ENCODE data around the gene CAP1.
"Not testable (repeated sequence)": the region's sequence is repeated elsewhere in the genome, so short reads cannot be mapped to it uniquely, and the experiment has no call there.

CAP1 gene

DNA sequence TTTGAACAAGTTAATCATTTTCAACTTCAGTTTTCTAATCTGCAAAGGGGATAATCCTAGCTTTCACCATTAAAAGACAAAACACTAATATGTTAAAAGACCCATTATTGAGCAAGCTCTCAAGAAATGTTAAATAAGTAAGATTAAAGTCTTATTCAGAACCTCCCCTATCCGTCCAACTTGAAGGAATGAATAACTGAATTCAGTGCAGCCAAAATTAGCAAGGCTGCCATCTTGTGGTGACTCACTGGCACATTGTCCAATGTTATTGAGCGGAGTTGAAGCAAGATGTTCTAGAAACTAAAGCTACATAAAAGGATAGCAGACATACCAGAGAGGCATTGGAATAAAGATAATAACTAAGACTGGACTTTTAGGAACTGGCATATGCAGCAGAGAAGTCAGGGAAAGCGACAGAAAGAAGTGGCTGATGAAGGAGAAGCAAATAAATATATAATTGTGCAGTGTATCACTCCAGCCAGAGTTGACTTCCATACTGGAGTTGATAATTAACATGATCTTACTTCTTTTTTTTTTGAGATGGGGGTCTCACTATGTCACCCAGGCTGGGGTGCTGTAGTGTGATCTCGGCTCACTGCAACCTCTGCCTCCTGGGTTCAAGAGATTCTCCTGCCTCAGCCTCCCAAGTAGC is 8.2 kb upstream of the CAP1 start:
- peak; percentile 6 to 58 (median 37) for DNase-seq

- DNase-seq = no peak
Measured at GRCh38 chr1:40034869-40035268, 5.7 kb upstream of the CAP1 start.

DNA sequence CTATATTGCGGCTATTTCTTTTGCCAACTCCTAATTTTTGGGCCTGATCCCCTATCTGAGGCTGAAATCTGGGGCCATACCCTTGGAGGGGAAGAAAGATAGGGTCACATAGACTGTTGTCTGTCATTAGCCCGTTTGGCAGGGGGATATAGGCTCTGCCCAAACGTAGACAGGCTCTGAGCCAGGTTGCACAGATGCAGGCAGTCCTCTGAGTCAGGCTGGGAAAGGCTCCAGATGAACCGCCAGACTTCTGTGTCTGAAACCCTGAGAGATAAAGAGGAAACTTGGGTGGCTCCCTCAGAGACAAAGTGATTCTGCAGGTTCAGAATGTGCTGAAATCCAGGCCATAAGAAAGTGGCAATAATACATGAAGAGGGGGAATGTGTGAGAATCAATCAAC is 4.0 kb upstream of the CAP1 start:
- DNase-seq = no peak

- DNase-seq = not testable (repeated sequence)
Measured at GRCh38 chr1:40037254-40037653, 3.3 kb upstream of the CAP1 start.

DNA sequence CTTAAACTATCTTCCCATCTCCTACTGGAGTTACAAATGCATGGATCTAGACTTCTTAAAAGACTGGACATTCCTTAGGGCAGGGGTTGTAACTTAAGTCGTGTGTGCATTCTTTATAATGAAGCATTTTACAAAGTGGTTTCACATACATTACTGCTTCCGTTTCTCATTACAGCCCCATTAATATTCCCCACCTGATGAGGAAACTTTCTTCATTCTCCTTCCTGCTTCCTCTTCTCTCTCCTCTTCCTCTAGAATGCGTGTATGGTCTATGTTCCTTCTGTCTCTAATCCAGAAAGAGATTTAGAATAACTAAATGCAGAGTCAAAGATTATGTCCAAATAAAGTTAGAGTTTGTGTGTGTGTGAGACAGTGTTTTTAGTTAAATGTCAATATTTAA is 1.8 kb upstream of the CAP1 start:
- DNase-seq = no peak

DNA sequence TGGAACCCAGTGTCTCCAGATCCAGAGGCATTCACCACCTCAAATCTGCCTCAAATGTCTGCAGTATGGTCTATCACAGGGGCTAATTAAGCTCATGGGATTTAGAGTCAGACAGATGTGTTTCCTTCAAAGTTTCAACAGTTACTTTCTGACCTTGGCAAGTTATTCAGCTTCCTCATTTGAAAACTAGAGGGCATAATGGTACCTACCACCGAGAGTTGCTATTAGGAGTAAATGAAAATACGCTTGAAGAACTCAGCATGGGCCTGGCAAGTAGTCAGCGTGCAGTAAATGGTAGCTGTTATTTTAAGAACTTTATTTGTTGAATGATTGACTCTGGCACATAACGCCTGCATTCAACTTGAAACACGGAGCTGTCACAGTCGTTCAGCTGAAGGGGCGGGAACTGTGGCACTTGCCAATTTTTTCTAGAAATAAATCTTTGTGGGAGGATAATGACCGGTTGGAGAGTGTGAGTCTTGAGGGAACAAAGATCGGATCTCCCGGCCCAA is 1.2 kb upstream of the CAP1 start:
- peak in 1 of 3 experiments; percentile 39 for DNase-seq

DNA sequence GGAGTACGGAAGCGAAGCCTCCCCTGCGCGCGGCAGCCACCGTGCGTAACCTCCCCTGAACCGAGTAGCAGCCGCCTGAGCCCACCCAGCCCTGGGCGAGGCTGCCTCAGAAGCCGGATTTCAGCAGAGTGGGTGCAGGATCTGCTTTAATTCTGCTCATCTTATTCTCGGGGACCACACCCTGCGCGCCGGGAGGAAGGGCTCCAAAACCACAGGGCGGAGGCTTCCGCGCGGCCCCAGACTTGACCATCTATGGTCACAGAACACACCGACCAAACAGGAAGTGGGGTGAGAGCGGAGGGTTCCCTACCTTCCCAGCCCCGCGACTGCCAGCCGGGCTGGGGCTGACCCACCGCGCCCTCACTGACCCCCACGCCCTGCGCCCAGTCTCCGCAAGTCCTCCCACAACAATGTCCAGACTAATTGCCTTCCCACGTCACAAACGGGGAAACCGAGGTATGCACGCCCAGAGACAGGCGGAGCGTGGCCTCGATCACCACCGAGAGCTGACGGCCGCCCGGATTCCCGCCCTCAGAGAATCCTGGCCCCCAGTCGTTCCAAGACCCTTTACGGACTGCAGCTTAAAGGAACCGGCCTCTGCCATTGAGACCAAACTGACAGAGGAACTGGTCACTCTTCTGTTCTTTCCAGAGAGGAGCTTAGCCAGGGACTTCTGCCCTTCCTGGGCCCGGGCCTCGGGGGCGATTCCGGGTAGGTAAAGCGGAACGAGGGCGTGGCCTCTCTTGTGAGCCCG is 595 bp upstream of the CAP1 start:
- DNase-seq = peak; percentile 53 to 87 (median 84)

GRCh38 chr1:40041466-40041838 is 923 bp downstream of the CAP1 start:
- no peak for DNase-seq

DNA sequence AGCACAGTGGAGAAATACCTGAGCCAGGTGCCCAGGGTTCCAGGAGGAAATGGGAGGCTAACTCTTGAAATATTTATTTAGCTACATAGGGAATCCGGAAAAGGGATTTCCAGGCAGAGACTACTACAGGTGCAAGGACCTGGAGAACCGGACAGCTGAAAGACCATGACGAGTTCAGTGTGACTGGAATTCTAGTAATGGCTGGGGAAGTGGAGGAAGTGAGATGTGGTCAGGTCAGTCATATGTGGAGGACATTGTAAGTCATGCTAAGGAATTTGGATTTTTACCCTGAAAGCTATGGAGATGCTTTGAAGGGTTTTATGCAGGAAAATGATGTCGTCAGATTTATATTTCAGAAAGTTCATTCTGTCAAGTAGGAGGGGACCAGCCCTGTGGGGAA is 1.8 kb downstream of the CAP1 start:
- no peak for DNase-seq

- DNase-seq = no peak
Measured at GRCh38 chr1:40044110-40044509, 3.6 kb downstream of the CAP1 start.

DNA sequence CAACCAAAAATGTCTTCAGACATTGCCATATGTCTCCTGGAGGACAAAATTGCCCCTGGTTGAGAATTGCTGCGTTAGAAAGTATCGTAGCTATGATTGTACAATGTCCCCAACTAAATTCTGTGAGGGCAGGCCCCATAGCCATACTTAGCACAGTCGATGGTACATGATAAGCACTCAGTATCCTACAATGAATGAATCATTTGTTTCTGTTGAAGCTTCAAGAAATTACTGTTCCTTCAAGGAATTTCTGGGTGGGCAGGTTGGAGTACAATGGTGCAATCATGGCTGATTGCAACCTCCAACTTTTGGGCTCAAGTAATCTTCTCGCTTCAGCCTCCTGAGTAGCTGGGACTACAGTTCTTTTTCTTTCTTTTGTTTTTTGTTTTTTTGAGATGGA is 4.7 kb downstream of the CAP1 start:
- no peak for DNase-seq

DNA sequence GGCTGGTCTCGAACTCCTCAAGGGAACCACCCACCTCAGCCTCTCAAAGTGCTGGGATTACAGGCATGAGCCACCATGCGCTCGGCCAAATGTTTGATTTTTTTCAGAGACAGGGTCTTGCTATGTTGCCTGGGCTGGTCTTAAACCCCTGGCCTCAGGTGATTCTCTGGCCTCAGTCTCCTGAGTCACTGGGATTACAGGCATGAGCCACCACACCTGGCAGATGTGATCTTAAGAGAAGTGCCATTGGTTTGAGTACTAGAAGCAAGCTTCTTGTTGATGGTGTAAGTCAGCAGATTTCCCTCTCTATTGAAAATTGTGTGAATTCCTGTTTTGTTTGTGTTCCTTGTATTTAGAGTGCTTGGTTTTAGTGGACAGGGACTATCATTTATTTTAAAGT is 5.2 kb downstream of the CAP1 start:
- DNase-seq = no peak

- DNase-seq = no peak
Measured at GRCh38 chr1:40047276-40047675, 6.7 kb downstream of the CAP1 start.

- DNase-seq = no peak
Measured at GRCh38 chr1:40047769-40048168, 7.2 kb downstream of the CAP1 start.

GRCh38 chr1:40049725-40050124 is 9.2 kb downstream of the CAP1 start:
- no peak for DNase-seq

DNA sequence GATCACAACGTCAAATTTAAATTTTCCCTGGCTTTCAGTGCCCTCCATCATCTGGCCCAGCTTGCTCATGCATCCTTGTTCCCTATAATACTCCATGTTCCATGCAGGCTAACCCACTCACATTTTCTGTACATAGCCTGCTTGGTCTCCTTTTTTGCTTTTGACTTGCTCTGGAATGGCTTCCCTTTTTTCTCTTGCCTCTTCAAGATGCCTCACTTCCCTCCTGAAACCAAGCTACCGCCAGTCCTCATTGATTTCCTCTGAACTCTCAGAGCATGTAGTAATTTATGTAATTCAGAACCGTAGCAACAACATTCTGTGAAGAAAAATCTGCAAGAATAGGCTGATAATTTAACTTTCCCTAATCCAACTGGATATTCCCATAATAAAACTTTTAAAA is 10.3 kb downstream of the CAP1 start:
- DNase-seq = no peak

DNA sequence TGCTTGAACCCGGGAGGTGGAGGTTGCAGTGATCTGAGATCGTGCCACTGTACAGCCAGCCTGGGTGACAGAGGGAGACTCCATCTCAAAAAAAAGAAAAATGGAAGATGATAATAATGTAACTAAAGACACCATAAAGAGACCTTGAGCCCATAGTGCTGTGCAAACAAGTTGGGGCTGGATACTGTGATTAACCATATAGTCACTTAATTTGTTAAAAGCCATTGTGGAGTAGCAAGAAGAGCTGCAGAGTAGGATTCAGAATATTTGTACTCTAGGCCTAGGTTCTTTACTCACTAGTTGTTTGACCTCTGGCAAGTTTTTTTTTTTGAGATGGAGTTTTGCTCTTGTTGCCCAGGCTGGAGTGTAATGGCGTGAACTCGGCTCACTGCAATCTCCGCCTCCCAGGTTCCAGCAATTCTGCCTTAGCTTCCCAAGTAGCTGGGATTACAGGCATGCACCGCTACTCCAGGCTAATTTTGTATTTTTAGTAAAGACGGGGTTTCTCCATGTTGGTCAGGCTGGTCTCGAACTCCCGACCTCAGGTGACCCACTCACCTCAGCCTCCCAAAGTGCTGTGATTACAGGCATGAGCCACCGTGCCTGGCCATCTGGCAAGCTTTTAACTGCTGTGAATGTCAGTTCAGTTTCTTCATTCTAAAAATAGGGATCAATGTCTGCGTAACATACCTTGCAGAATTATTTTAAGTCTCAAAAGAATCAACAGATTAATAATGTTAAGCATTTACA is 12.8 kb downstream of the CAP1 start:
- no peak for DNase-seq

DNA sequence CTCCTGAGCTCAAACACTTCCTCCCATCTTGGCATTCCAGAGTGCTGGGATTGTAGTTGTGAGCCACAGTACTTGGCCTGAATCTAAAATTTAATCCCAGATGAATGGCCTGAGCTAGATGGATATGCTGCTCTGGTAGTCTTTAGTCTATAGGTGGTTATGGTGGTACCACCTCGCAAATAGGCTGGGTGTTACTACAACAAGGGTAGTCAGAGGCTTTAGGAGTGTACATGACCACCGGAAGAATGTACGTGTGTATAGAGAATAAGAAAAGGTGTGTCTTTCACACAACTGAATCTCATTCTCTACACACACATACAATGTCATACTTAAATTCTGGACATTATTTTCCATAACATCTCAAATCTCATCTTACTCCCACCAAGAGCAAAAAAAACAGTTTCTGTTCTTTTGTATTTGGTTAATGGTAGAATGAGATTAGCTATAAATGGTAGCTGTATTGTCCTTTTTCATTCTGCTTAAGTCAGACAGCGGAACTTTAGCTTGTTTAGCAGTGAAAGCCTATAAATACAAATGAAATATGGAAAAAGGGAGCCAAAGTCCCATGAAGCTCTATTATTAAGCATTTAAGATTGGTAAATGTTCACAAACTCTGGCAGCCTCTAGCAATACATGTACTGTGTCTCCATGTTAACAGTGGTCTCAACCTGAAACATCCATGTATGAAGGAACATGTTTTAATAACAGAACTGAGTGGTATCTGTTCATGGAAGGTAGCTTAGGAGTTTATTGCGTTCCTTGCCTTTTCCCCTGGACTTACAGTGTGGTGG is 16.2 kb downstream of the CAP1 start:
- DNase-seq = no peak

GRCh38 chr1:40057310-40058030 is 16.9 kb downstream of the CAP1 start:
- DNase-seq = no peak

GRCh38 chr1:40058097-40058452 is 17.5 kb downstream of the CAP1 start:
- no peak for DNase-seq

- no peak for DNase-seq
Measured at GRCh38 chr1:40058453-40059337, 18.2 kb downstream of the CAP1 start.

All from NCI-H1417 (cell line).